ENCODE measurements around the gene PHF10. TPM values are rescaled to one million over a fixed set of nuclear protein-coding genes. Genes with fewer than 3 reads are reported as not detected.

Gene PHF10
- total and polyA plus RNA-seq, 2 donors (not counting 1 experiment from before 2014, with no cell fraction given): 32.9 to 74.6 TPM

DNA sequence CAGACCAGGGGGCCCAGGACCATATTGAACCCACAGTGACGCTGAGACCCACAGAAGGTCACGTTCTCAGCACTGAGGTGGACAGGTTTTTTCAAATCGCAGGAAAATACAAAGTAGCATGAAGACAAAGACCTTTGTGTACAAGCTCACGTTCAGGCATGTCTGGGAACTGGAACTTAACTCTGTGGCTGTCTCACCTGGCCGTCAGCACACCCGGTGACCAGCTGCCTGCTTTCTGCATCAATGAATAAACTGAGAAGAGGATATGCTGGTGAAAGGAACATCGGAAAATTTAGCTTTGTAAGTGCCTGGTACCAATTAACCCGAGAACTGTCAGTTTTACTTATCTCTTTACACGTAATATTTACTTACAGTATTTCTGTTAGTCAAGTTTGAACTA lies 59.0 kb downstream of the PHF10 start:
- Mint-ChIP-seq H3K4me3 (no peak overlapping the region), H3K4me1 (no peaks in the 10 kb centered on the region), H3K27ac (no peak overlapping the region), H3K9me3 (ENCODE audit: insufficient read depth) (no peaks in the 10 kb centered on the region), H3K27me3 (no peaks in the 10 kb centered on the region)
- no peak overlapping the region for H3K4me3 ChIP-seq (ENCODE audit: control extremely low read depth in 1 of 5, extremely low read depth in 1 of 5, insufficient read depth in 1 of 5, low read depth in 2 of 5, low read length in 4 of 5)
- ChIA-PET CTCF (no interaction called here), POLR2A (no interaction called here)
- DNase-seq (no peak), ATAC-seq (ENCODE audit: low read depth) (no peak)
- 90% methylated on average over 6 of the region's 9 CpGs for WGBS (ENCODE audit: insufficient coverage)
- intact Hi-C loops (cut with micrococcal nuclease): no loop called here
- H4K20me1 ChIP-seq (ENCODE audit: control insufficient read depth, insufficient read depth, low read length, poor library complexity, severe bottlenecking): no peaks in the 10 kb centered on the region
- no peak overlapping the region for H2AFZ ChIP-seq (ENCODE audit: insufficient read depth, low read depth, low read length, poor library complexity, severe bottlenecking)
- no peak overlapping the region for H3K27ac ChIP-seq (ENCODE audit: low read length in 2 of 2)
- no peaks in the 10 kb centered on the region for H3K27me3 ChIP-seq (replicated peaks in 1 of 4; ENCODE audit: control extremely low read depth in 1 of 4, control insufficient read depth in 3 of 4, insufficient read depth in 4 of 4, low read length in 3 of 4)
- TF ChIP-seq EZH2 (IDR thresholded peaks at IDR 0.05; ENCODE audit: borderline replicate concordance, insufficient read depth, low read depth, low read length, poor library complexity, severe bottlenecking): no peak
- TF ChIP-seq, protein P1, sequence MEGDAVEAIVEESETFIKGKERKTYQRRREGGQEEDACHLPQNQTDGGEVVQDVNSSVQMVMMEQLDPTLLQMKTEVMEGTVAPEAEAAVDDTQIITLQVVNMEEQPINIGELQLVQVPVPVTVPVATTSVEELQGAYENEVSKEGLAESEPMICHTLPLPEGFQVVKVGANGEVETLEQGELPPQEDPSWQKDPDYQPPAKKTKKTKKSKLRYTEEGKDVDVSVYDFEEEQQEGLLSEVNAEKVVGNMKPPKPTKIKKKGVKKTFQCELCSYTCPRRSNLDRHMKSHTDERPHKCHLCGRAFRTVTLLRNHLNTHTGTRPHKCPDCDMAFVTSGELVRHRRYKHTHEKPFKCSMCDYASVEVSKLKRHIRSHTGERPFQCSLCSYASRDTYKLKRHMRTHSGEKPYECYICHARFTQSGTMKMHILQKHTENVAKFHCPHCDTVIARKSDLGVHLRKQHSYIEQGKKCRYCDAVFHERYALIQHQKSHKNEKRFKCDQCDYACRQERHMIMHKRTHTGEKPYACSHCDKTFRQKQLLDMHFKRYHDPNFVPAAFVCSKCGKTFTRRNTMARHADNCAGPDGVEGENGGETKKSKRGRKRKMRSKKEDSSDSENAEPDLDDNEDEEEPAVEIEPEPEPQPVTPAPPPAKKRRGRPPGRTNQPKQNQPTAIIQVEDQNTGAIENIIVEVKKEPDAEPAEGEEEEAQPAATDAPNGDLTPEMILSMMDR (IDR thresholded peaks at IDR 0.05): no peak
- H3K9ac ChIP-seq (ENCODE audit: low read length): no peak overlapping the region
- H3K36me3 ChIP-seq (replicated peaks in 1 of 2; ENCODE audit: control extremely low read depth in 1 of 2, control insufficient read depth in 1 of 2, extremely low read depth in 1 of 2, insufficient read depth in 2 of 2, low read length in 1 of 2): peaks cover 2 to 10% of the 10 kb centered on the region in 2 experiments
- no peaks in the 10 kb centered on the region for H3K79me2 ChIP-seq (ENCODE audit: control insufficient read depth, insufficient read depth, low read length)
- no peaks in the 10 kb centered on the region for H3K9me3 ChIP-seq (ENCODE audit: control extremely low read depth in 1 of 3, control insufficient read depth in 2 of 3, insufficient read depth in 1 of 3, low read length in 2 of 3)
- H3K4me2 ChIP-seq (replicated peaks; ENCODE audit: low read depth, low read length, poor library complexity, severe bottlenecking): no peak overlapping the region
- H3K4me1 ChIP-seq (ENCODE audit: control insufficient read depth in 2 of 2, insufficient read depth in 2 of 2, low read length in 2 of 2): no peaks in the 10 kb centered on the region

DNA sequence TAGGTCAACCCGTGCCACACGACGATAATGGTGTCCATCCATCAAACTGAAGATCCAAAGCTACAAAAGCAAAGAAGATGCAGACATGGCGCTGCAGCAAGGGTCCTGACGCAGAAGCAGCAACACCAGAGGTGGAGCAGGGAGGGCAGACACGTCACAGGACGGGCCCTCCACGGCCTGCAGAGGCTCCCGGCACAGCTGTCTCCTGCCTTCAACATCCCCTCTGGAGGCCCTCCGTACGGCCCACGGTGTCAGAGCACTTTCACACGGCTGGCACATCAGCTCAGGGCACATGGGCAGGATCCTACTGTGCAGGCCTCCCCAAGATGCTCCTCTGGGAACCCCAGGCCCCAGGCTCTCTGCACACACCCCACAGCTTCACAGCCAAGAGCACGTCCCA lies 60.1 kb downstream of the PHF10 start:
- ChIA-PET POLR2A (no interaction called here), CTCF (no interaction called here)
- 95% methylated on average over 14 of the region's 14 CpGs for WGBS (ENCODE audit: insufficient coverage)

More for the DNA sequence above, 60.1 kb downstream of the PHF10 start:
- Histone ChIP-seq H3K79me2 (ENCODE audit: control insufficient read depth, insufficient read depth, low read length) (no peaks in the 10 kb centered on the region), H4K20me1 (ENCODE audit: control insufficient read depth, insufficient read depth, low read length, poor library complexity, severe bottlenecking) (no peaks in the 10 kb centered on the region), H2AFZ (ENCODE audit: insufficient read depth, low read depth, low read length, poor library complexity, severe bottlenecking) (no peak overlapping the region), H3K4me2 (replicated peaks; ENCODE audit: low read depth, low read length, poor library complexity, severe bottlenecking) (no peak overlapping the region), H3K27ac (ENCODE audit: low read length in 2 of 2) (no peak overlapping the region), H3K4me1 (ENCODE audit: control insufficient read depth in 2 of 2, insufficient read depth in 2 of 2, low read length in 2 of 2) (no peaks in the 10 kb centered on the region), H3K9me3 (ENCODE audit: control extremely low read depth in 1 of 3, control insufficient read depth in 2 of 3, insufficient read depth in 1 of 3, low read length in 2 of 3) (no peaks in the 10 kb centered on the region), H3K36me3 (replicated peaks in 1 of 2; ENCODE audit: control extremely low read depth in 1 of 2, control insufficient read depth in 1 of 2, extremely low read depth in 1 of 2, insufficient read depth in 2 of 2, low read length in 1 of 2) (peaks cover 2 to 17% of the 10 kb centered on the region in 2 experiments), H3K9ac (ENCODE audit: low read length) (no peak overlapping the region), H3K4me3 (ENCODE audit: control extremely low read depth in 1 of 5, extremely low read depth in 1 of 5, insufficient read depth in 1 of 5, low read depth in 2 of 5, low read length in 4 of 5) (no peak overlapping the region), H3K27me3 (replicated peaks in 1 of 4; ENCODE audit: control extremely low read depth in 1 of 4, control insufficient read depth in 3 of 4, insufficient read depth in 4 of 4, low read length in 3 of 4) (no peaks in the 10 kb centered on the region)
- H3K4me3 Mint-ChIP-seq: no peak overlapping the region
- no peak overlapping the region for H3K27ac Mint-ChIP-seq
- H3K27me3 Mint-ChIP-seq: no peaks in the 10 kb centered on the region
- intact Hi-C loops (cut with micrococcal nuclease): no loop called here
- DNase-seq (no peak), ATAC-seq (ENCODE audit: low read depth) (no peak)
- H3K9me3 Mint-ChIP-seq (ENCODE audit: insufficient read depth): no peaks in the 10 kb centered on the region
- H3K4me1 Mint-ChIP-seq: no peaks in the 10 kb centered on the region
- TF ChIP-seq, protein P1 (IDR thresholded peaks at IDR 0.05): no peak
- TF ChIP-seq EZH2 (IDR thresholded peaks at IDR 0.05; ENCODE audit: borderline replicate concordance, insufficient read depth, low read depth, low read length, poor library complexity, severe bottlenecking): no peak
